Esophagus squamous epithelium (tissue), 5 donors: Measurements from ENCODE around the gene HSD17B12. TPM values are rescaled to one million over a fixed set of nuclear protein-coding genes. Genes with fewer than 3 reads are reported as not detected.

ENCODE experiments used
- DNase-seq: peaks from one replicate; lab custom pipeline; 2025; lab: John Stamatoyannopoulos, UW
- H3K27ac ChIP-seq, 4 donors: fragments of 200-600 bp; sonication (generic); one replicate each; pipeline ENCODE4 v1.5.1; 2016 to 2019; ENCODE audit warnings: mild to moderate bottlenecking in 1 of 4
- H3K27me3 ChIP-seq, 4 donors: fragments of 200-600 bp; sonication (generic); 1 replicate in 3 of 4; 2 replicates in 1 of 4; pipeline versions ENCODE4 v1.5.1 to v1.6.0; 2017 to 2021; ENCODE audit warnings: antibody characterized with exemption in 1 of 4
- H3K36me3 ChIP-seq, 3 donors: fragments of 200-600 bp; sonication (generic); one replicate each; pipeline ENCODE4 v1.5.1; 2016 to 2019
- H3K4me1 ChIP-seq, 3 donors: fragments of 200-600 bp; sonication (generic); one replicate each; pipeline ENCODE4 v1.5.1; 2017 to 2019
- H3K4me3 ChIP-seq, 4 donors: fragments of 200-600 bp; sonication (generic); 1 replicate in 3 of 4; 2 replicates in 1 of 4; pipeline ENCODE4 v1.5.1; 2016 to 2019; ENCODE audit warnings: mild to moderate bottlenecking in 2 of 4, moderate library complexity in 1 of 4
- H3K9me3 ChIP-seq, 3 donors: fragments of 200-600 bp; sonication (generic); one replicate each; pipeline ENCODE4 v1.5.1; 2016 to 2019
- POLR2A ChIP-seq, 4 donors: fragments of 450-650 bp; IDR thresholded peaks; one replicate each; pipeline ENCODE4 v1.6.1; 2017; ENCODE audit warnings: antibody characterized with exemption in 4 of 4, mild to moderate bottlenecking in 4 of 4, moderate library complexity in 3 of 4
- WGBS, 2 donors: methylation state at CpG; one replicate each; pipeline ENCODE4 v1.1.5; 2018; 5-methylcytosine and 5-hydroxymethylcytosine counted together
- intact Hi-C: fragments of 100-400 bp; cut with DNase I; formaldehyde crosslinking; loops from one replicate; pipeline ENCODE4 v1.15.0; 2022
- total RNA-seq, 4 donors: library from RNA; depleted of rRNA; stranded (reverse); fragments of >200 nt; gene quantifications; one replicate each; pipeline ENCODE4 v1.1.0, GENCODE V29; 2016
- TF ChIP-seq, protein P1 (sequence below), 6 experiments: fragments of 450-650 bp in 4 of 6; fragments of 200-600 bp in 2 of 6; sonication (generic) in 2 of 6; IDR thresholded peaks; one replicate each; pipeline ENCODE4 v1.5.1; 2016 to 2019; ENCODE audit warnings: antibody characterized with exemption in 6 of 6, mild to moderate bottlenecking in 4 of 6, moderate library complexity in 4 of 6
- donor health status: DM: yes; HTN: yes; CAD: no.

The HSD17B12 gene
- total RNA-seq, 4 donors from 2014 or later: 26.1 to 83.6 (median 59.1) TPM

DNA sequence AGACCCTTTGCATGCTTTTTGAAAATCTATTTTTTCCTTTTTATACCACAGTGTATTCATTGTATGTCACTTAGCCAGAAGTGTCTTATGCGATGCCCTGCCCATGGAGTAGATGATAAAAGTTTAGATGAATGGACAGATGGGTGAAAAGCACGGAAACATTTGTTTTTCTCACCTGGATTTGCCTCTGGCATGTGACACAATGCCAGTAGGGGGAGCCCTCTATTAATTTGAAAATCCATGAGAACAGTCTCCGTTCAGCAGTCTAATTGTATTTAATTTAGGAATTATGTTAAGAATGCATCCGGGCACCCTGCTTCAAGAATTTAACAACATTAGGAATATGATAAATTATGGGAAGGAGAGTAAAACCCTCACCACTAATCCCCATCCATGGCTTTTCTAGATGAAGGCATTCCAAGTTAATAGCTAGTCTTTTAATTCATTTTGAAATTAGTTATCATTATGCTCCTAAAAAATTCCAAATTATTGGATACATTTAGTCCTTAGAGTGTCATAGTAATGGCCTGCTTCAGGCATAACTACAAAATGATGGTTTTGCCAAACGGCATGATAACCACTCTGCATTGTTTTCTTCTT, 144.8 kb downstream of the HSD17B12 start:
- H3K27me3 ChIP-seq: no peaks in the 10 kb centered on the region
- H3K36me3 ChIP-seq: peaks cover 0 to 30% (median 0%) of the 10 kb centered on the region in 3 donors
- no peak for TF ChIP-seq POLR2A (IDR thresholded peaks at IDR 0.05)
- TF ChIP-seq, protein P1, sequence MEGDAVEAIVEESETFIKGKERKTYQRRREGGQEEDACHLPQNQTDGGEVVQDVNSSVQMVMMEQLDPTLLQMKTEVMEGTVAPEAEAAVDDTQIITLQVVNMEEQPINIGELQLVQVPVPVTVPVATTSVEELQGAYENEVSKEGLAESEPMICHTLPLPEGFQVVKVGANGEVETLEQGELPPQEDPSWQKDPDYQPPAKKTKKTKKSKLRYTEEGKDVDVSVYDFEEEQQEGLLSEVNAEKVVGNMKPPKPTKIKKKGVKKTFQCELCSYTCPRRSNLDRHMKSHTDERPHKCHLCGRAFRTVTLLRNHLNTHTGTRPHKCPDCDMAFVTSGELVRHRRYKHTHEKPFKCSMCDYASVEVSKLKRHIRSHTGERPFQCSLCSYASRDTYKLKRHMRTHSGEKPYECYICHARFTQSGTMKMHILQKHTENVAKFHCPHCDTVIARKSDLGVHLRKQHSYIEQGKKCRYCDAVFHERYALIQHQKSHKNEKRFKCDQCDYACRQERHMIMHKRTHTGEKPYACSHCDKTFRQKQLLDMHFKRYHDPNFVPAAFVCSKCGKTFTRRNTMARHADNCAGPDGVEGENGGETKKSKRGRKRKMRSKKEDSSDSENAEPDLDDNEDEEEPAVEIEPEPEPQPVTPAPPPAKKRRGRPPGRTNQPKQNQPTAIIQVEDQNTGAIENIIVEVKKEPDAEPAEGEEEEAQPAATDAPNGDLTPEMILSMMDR (IDR thresholded peaks at IDR 0.05): peak; percentile 21 to 58 (median 39)
- H3K27ac ChIP-seq: no peak overlapping the region
- 49 to 58% methylated on average over 5 of the region's 5 CpGs for WGBS, 2 donors
- intact Hi-C loops: no loop called here
- no peaks in the 10 kb centered on the region for H3K4me1 ChIP-seq
- H3K9me3 ChIP-seq: no peaks in the 10 kb centered on the region
- no peak overlapping the region for H3K4me3 ChIP-seq
- no peak for DNase-seq

DNA sequence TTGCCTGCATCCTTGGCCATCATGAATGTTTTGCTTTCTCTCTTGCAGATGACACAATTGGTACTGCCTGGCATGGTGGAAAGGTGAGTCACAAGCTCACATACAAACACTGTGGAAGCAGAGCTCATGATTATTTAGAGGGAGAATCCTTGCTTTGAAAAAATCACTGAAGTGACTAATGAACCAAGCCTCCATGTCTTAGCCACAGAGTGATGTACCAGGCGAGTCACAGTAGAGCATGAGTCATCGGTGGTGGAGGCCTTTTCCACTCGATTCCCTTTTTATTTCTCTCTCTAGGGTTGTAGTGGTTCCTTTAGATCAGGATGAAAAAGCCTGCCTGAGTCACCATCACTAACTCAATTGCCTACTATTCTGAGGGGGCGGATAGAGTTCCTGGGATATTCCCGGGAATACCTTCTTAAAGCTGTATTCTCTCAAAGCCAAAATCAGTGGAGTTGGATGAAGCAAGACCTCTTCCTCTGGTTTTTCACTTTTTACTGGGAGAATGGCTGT, 150.4 kb downstream of the HSD17B12 start:
- intact Hi-C loops: no loop called here
- Histone ChIP-seq H3K27me3 (no peaks in the 10 kb centered on the region), H3K4me3 (no peak overlapping the region), H3K9me3 (no peaks in the 10 kb centered on the region), H3K36me3 (peaks cover 0 to 4% (median 0%) of the 10 kb centered on the region in 3 donors), H3K27ac (peak overlapping the region in 3 of 4 donors; percentile 31 to 38 (median 36)), H3K4me1 (peaks cover 0 to 38% (median 4%) of the 10 kb centered on the region in 3 donors)
- DNase-seq: no peak
- WGBS, 2 donors: 12 to 18% methylated on average over 5 of the region's 5 CpGs
- TF ChIP-seq, protein P1 (IDR thresholded peaks at IDR 0.05): no peak
- no peak for TF ChIP-seq POLR2A (IDR thresholded peaks at IDR 0.05)

DNA sequence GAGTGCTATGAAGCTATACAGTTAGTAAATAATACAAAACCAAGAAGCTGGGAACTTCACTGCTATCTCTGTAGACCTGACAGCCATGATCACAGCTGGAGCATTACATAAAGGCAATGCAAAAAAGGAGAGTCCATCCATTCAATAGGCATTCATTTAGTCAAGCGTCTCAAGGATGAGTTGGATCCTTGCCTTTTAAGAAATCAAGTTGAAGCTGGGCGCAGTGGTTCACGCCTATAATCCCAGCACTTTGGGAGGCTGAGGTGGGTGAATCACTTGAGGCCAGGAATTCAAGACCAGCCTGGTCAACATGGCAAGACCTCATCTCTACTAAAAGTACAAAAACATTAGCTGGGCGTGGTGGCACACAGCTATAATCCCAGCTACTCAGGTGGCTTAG, 152.0 kb downstream of the HSD17B12 start:
- intact Hi-C loops: no loop called here
- TF ChIP-seq, protein P1 (IDR thresholded peaks at IDR 0.05): no peak
- no peak for TF ChIP-seq POLR2A (IDR thresholded peaks at IDR 0.05)
- Histone ChIP-seq H3K36me3 (peaks cover 0 to 4% (median 0%) of the 10 kb centered on the region in 3 donors), H3K27ac (peak overlapping the region in 2 of 4 donors; percentile 21 to 45), H3K9me3 (no peaks in the 10 kb centered on the region), H3K27me3 (no peaks in the 10 kb centered on the region), H3K4me3 (no peak overlapping the region), H3K4me1 (peaks cover 0 to 39% (median 4%) of the 10 kb centered on the region in 3 donors)
- no peak for DNase-seq
- WGBS, 2 donors: 52 to 87% methylated on average over 4 of the region's 4 CpGs

DNA sequence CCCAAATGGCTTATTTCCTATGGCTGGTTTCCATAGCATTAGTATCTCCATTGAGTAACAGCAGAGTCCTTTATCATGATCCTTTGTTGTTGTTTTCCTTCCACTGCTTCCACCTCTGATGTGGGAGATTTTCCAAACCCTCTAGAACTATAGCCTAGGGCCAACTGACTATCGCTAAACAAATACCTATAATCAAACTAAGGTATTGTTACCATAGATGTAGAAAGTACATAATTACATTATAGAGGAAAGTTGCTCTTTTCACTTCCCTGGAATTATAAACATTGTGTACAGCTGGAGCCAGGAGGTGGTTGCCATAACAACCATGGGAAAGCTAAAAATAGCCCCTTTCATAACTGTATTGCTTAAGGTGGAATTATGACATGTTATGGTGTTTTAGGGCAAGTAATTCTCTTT, 153.1 kb downstream of the HSD17B12 start:
- Histone ChIP-seq H3K4me3 (no peak overlapping the region), H3K27ac (peak overlapping the region in 1 of 4 donors; percentile 45), H3K27me3 (no peaks in the 10 kb centered on the region), H3K4me1 (peaks cover 0 to 39% (median 4%) of the 10 kb centered on the region in 3 donors), H3K9me3 (no peaks in the 10 kb centered on the region), H3K36me3 (peaks cover 0 to 10% (median 0%) of the 10 kb centered on the region in 3 donors)
- TF ChIP-seq, protein P1 (IDR thresholded peaks at IDR 0.05): no peak
- TF ChIP-seq POLR2A (IDR thresholded peaks at IDR 0.05): no peak
- no peak for DNase-seq
- WGBS, 2 donors: 29 to 55% methylated on average over 1 of the region's 1 CpG
- intact Hi-C loops: no loop called here

DNA sequence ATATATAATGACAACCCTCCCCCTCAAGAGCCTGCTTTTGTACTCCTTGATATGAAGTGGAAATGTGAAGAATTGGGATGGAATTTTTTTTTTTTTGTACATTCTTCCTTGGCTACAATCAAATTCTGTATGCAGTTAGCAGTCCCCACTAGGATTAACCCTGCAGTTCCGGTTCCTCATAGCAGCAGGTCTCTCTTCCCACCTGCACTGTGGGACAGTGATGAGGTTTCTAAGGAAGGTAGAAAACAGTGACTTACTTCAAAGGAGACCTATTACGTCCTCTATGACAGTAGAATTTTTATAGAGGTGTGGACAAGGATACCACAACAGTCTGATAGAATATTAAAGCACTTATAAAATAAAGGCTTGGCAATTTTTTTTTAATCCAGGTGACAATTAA, 153.7 kb downstream of the HSD17B12 start:
- H3K9me3 ChIP-seq: no peaks in the 10 kb centered on the region
- WGBS, 2 donors: 93% methylated on average over 2 of the region's 2 CpGs
- DNase-seq: no peak
- TF ChIP-seq POLR2A (IDR thresholded peaks at IDR 0.05): no peak
- TF ChIP-seq, protein P1 (IDR thresholded peaks at IDR 0.05): no peak
- H3K4me3 ChIP-seq: no peak overlapping the region
- no peaks in the 10 kb centered on the region for H3K27me3 ChIP-seq
- peaks cover 0 to 16% (median 0%) of the 10 kb centered on the region in 3 donors for H3K36me3 ChIP-seq
- H3K27ac ChIP-seq: no peak overlapping the region
- peaks cover 0 to 39% (median 4%) of the 10 kb centered on the region in 3 donors for H3K4me1 ChIP-seq
- intact Hi-C loops: no loop called here
